Vagina (tissue), 2 donors: ENCODE data around the gene NUCB2.

Experiments
- CTCF ChIP-seq, 3 experiments: fragments of 450-650 bp in 2 of 3; fragments of 200-600 bp in 1 of 3; sonication (generic) in 1 of 3; IDR thresholded peaks; one replicate each; pipeline ENCODE4 v1.5.1; 2017 to 2019; ENCODE audit warnings: antibody characterized with exemption in 3 of 3, mild to moderate bottlenecking in 2 of 3, moderate library complexity in 2 of 3
- POLR2A ChIP-seq, 2 donors: fragments of 450-650 bp; IDR thresholded peaks; one replicate each; pipeline ENCODE4 v1.6.1; 2017; ENCODE audit warnings: antibody characterized with exemption in 2 of 2, mild to moderate bottlenecking in 2 of 2, moderate library complexity in 2 of 2

DNA sequence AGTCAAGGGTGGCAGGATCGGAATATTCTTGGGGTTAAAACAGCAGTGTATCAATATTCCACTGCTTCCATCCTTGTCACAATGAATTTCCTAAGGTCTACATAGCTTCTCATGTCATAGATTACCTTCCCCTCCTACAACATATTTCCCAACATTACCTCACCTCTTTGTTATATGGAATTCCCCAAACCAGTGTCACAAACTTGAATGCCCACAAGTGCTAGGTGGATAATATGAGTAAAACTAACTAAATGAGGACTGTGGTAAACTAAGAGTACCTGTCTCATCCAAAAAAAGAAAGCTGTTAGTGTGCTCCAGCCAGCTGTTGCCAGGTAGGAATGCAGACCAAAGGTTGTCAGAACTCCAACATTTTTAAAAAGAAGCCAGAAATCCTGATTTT is 17.0 kb upstream of the NUCB2 start:
- TF ChIP-seq CTCF (IDR thresholded peaks at IDR 0.05) (no peak), POLR2A (IDR thresholded peaks at IDR 0.05) (no peak)
